Measurements from ENCODE around the gene FAM171A1. TPM values are rescaled to one million over a fixed set of nuclear protein-coding genes. Genes with fewer than 3 reads are reported as not detected.

The FAM171A1 gene
- total and polyA plus RNA-seq, 2 donors (not counting 1 experiment from before 2014, with no cell fraction given) = 0.09 TPM; not detected in 1

- no peak overlapping the region for H2AFZ ChIP-seq (ENCODE audit: insufficient read depth, low read depth, low read length, poor library complexity, severe bottlenecking)
- no peaks in the 10 kb centered on the region for H3K36me3 ChIP-seq (replicated peaks in 1 of 2; ENCODE audit: control extremely low read depth in 1 of 2, control insufficient read depth in 1 of 2, extremely low read depth in 1 of 2, insufficient read depth in 2 of 2, low read length in 1 of 2)
- H3K9me3 Mint-ChIP-seq (ENCODE audit: insufficient read depth) = no peaks in the 10 kb centered on the region
- no peaks in the 10 kb centered on the region for H3K27me3 ChIP-seq (replicated peaks in 1 of 4; ENCODE audit: control extremely low read depth in 1 of 4, control insufficient read depth in 3 of 4, insufficient read depth in 4 of 4, low read length in 3 of 4)
- no peaks in the 10 kb centered on the region for H3K79me2 ChIP-seq (ENCODE audit: control insufficient read depth, insufficient read depth, low read length)
- CTCF ChIA-PET = no interaction called here
- no peak for DNase-seq
- H3K4me3 ChIP-seq (ENCODE audit: control extremely low read depth in 1 of 5, extremely low read depth in 1 of 5, insufficient read depth in 1 of 5, low read depth in 2 of 5, low read length in 4 of 5) = no peak overlapping the region
- H3K27ac Mint-ChIP-seq = no peak overlapping the region
- TF ChIP-seq CTCF (IDR thresholded peaks at IDR 0.05) = no peak
- no peak for TF ChIP-seq EZH2 (IDR thresholded peaks at IDR 0.05; ENCODE audit: borderline replicate concordance, insufficient read depth, low read depth, low read length, poor library complexity, severe bottlenecking)
- no peaks in the 10 kb centered on the region for H3K27me3 Mint-ChIP-seq
- no peaks in the 10 kb centered on the region for H3K4me1 Mint-ChIP-seq
- no peaks in the 10 kb centered on the region for H3K4me1 ChIP-seq (ENCODE audit: control insufficient read depth in 2 of 2, insufficient read depth in 2 of 2, low read length in 2 of 2)
- H3K4me2 ChIP-seq (replicated peaks; ENCODE audit: low read depth, low read length, poor library complexity, severe bottlenecking) = no peak overlapping the region
- POLR2A ChIA-PET = no interaction called here
- H3K27ac ChIP-seq (ENCODE audit: low read length in 2 of 2) = no peak overlapping the region
- ATAC-seq (ENCODE audit: low read depth) = no peak
- H3K9me3 ChIP-seq (ENCODE audit: control extremely low read depth in 1 of 3, control insufficient read depth in 2 of 3, insufficient read depth in 1 of 3, low read length in 2 of 3) = peaks cover 0 to 3% (median 0%) of the 10 kb centered on the region in 3 donors
- H4K20me1 ChIP-seq (ENCODE audit: control insufficient read depth, insufficient read depth, low read length, poor library complexity, severe bottlenecking) = no peaks in the 10 kb centered on the region
- H3K4me3 Mint-ChIP-seq = no peak overlapping the region
- intact Hi-C loops (cut with micrococcal nuclease) = no loop called here
- H3K9ac ChIP-seq (ENCODE audit: low read length) = no peak overlapping the region
- 90% methylated on average over 10 of the region's 12 CpGs for WGBS (ENCODE audit: insufficient coverage)
These were observed 126.4 kb downstream of the FAM171A1 start for GRCh38 chr10:15244635-15245197.

- 95% methylated on average over 8 of the region's 12 CpGs for WGBS (ENCODE audit: insufficient coverage)
- no peaks in the 10 kb centered on the region for H3K27me3 Mint-ChIP-seq
- H3K4me3 Mint-ChIP-seq = no peak overlapping the region
- Histone ChIP-seq H3K4me3 (ENCODE audit: control extremely low read depth in 1 of 5, extremely low read depth in 1 of 5, insufficient read depth in 1 of 5, low read depth in 2 of 5, low read length in 4 of 5) (no peak overlapping the region), H2AFZ (ENCODE audit: insufficient read depth, low read depth, low read length, poor library complexity, severe bottlenecking) (no peak overlapping the region), H3K4me2 (replicated peaks; ENCODE audit: low read depth, low read length, poor library complexity, severe bottlenecking) (no peak overlapping the region), H3K9me3 (ENCODE audit: control extremely low read depth in 1 of 3, control insufficient read depth in 2 of 3, insufficient read depth in 1 of 3, low read length in 2 of 3) (peaks cover 0 to 3% (median 0%) of the 10 kb centered on the region in 3 donors), H3K27me3 (replicated peaks in 1 of 4; ENCODE audit: control extremely low read depth in 1 of 4, control insufficient read depth in 3 of 4, insufficient read depth in 4 of 4, low read length in 3 of 4) (no peaks in the 10 kb centered on the region), H3K79me2 (ENCODE audit: control insufficient read depth, insufficient read depth, low read length) (no peaks in the 10 kb centered on the region), H3K9ac (ENCODE audit: low read length) (no peak overlapping the region), H3K4me1 (ENCODE audit: control insufficient read depth in 2 of 2, insufficient read depth in 2 of 2, low read length in 2 of 2) (no peaks in the 10 kb centered on the region), H3K36me3 (replicated peaks in 1 of 2; ENCODE audit: control extremely low read depth in 1 of 2, control insufficient read depth in 1 of 2, extremely low read depth in 1 of 2, insufficient read depth in 2 of 2, low read length in 1 of 2) (no peaks in the 10 kb centered on the region), H4K20me1 (ENCODE audit: control insufficient read depth, insufficient read depth, low read length, poor library complexity, severe bottlenecking) (no peaks in the 10 kb centered on the region), H3K27ac (ENCODE audit: low read length in 2 of 2) (no peak overlapping the region)
- no peak for ATAC-seq (ENCODE audit: low read depth)
- POLR2A ChIA-PET = no interaction called here
- TF ChIP-seq CTCF (IDR thresholded peaks at IDR 0.05) = no peak
- no peak for TF ChIP-seq EZH2 (IDR thresholded peaks at IDR 0.05; ENCODE audit: borderline replicate concordance, insufficient read depth, low read depth, low read length, poor library complexity, severe bottlenecking)
- no peak for DNase-seq
- intact Hi-C loops (cut with micrococcal nuclease) = no loop called here
- no peaks in the 10 kb centered on the region for H3K4me1 Mint-ChIP-seq
- no peaks in the 10 kb centered on the region for H3K9me3 Mint-ChIP-seq (ENCODE audit: insufficient read depth)
- no peak overlapping the region for H3K27ac Mint-ChIP-seq
- CTCF ChIA-PET = no interaction called here
These were observed 128.7 kb downstream of the FAM171A1 start for GRCh38 chr10:15242261-15242840.
